ENCODE results near the gene ZDHHC3.

The ZDHHC3 gene, protein sequence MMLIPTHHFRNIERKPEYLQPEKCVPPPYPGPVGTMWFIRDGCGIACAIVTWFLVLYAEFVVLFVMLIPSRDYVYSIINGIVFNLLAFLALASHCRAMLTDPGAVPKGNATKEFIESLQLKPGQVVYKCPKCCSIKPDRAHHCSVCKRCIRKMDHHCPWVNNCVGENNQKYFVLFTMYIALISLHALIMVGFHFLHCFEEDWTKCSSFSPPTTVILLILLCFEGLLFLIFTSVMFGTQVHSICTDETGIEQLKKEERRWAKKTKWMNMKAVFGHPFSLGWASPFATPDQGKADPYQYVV

GRCh38 chr3:44976002-44976815, at the start of gene ZDHHC3, which contains the start of gene EXOSC7:
Gene ZDHHC3, minus strand, starts transcription at chr3:44976174. Its CDS starts 16,738 bp downstream, at chr3:44959436.
Gene EXOSC7, plus strand, starts transcription at chr3:44976244. Its CDS starts 34 bp downstream, at chr3:44976278.
- FAIRE-seq = peak; percentile 90
- DNase-seq (ENCODE audit: low spot score) = peak; percentile 96

GRCh38 chr3:45024542-45025255, 48.7 kb upstream of the ZDHHC3 start:
- FAIRE-seq = no peak
- no peak for DNase-seq (ENCODE audit: low spot score)

GRCh38 chr3:45023675-45024074, 47.7 kb upstream of the ZDHHC3 start:
- DNase-seq (ENCODE audit: low spot score) = no peak
- no peak for FAIRE-seq

DNA sequence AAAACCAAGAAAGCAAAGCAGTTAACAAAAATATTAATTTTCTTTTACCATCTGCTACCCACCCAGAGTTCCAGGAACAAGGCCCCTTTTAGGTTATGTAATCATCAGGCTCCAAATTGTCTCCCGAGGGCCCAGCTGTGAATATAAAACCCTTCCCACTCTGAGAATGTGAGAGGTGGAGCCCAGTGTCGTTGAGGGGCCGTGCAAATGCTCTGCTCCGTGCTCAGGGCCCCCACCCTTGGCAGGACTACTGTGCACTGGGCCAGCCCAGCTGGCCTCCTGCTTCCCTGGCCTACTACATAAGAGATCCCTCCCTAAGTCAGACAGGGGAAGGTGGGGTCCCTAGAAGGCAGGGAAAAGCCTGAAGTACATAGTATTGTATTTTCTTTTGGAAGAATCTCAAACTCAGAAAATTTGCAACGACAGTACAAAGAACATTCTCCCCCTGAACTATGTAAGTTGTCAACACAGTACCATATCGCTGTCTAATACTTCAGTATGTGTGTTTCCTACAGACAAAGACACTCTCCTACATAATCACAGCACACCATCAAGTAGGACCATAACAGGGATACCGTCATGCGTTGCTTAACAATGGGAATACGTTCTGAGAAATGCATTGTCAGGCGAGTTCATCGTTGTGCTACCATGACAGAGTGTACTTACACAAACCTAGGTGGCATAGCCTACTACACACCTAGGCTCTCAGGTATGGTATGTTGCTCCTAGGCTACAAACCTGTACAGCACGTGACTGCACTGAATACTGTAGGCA, 45.7 kb upstream of the ZDHHC3 start:
- no peak for DNase-seq (ENCODE audit: low spot score)
- FAIRE-seq = peak; percentile 63

DNA sequence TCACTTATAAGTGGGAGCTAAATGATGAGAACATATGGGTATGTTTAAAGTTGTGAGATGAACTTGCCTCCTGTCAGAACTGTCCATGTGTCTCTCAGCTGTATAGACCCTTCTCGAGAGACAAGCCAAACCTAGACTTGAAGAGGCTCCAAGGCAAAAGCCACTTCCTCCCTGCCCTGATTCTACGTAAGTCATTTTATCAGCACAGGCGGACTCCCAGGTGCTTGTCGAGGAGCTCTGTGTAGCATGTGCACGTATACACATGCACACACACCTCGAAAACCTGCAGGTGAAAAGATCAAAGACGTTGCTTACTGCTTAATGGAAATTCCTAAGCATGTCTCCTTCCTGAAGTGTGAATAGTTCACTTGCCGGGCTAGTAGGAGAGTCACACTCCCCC, 44.6 kb upstream of the ZDHHC3 start:
- DNase-seq (ENCODE audit: low spot score) = no peak
- no peak for FAIRE-seq

GRCh38 chr3:45017821-45018220, 41.8 kb upstream of the ZDHHC3 start:
- no peak for FAIRE-seq
- no peak for DNase-seq (ENCODE audit: low spot score)

DNA sequence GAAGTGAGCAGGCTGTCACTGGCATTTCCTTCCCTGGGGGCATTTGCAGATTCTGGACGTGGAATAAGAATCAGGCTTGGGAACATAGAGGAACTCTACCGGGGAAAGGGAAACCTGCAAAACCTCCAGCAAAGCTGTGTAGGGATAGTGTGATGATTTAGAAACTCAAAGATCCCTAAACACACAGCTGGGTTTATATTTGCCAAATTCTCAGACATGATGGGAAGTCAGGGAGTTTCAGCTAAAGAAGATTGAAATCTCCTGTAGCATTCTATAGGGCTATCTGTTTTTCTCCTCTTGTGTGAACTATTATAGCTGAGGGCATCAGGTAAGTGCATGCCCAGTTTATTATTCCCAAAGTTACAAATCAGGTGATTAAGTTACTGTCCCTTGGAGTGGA, 40.9 kb upstream of the ZDHHC3 start:
- FAIRE-seq = no peak
- DNase-seq (ENCODE audit: low spot score) = no peak

DNA sequence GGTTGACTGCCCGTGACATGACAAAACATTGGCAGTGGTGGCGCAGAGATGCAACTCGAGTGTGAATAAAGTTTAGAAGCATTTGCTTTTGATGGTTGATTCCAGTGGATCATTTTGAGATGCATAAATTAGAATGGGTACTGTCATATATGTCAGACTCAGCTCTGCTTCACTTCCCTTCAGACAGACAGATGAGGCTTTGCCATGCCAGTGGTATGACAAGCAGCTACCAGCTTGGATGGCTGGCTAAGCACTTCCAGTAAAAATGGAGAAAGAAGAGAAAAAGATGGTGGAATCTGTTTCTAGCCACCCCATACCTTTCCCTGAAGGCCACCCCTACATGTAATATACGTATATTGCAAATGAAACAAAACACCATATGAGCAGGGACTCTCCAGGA, 36.6 kb upstream of the ZDHHC3 start:
- no peak for FAIRE-seq
- no peak for DNase-seq (ENCODE audit: low spot score)

DNA sequence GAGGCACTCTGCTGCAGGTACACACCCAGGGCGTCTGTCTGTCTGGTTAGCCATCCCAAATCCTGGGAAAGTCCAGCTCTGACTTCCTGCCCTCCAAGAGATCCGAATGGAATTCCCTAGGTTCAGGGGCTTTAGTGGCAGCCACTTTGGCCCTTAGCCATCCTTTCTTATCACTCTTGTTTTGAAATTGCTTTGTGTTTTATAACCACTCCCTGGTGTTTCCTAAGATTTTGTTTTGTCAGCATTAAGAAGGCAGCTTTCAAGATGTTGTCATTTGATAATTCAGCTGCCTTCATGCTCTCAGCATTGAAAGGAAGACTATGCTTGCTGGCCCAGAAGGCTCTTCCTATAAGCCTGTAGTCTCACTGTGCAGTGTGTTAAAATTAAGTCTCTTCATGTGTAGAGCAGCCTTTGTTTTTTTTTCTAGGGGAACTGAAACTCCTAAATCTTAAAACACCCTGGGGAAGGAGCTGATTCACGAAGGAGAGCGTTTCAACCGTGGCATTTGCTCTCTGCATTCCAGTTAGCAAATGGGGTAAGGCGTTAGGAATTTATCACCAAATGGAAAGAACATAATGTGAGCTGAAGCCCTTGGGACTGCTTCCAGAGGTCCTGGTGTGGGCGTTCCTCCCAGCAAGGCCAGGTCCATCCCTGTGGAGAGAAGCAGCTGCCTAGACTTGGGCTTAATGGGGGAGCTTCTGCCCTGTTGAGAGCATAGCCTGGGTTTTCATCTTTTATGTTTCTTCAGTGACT, 36.0 kb upstream of the ZDHHC3 start:
- peak; percentile 56 for DNase-seq (ENCODE audit: low spot score)
- no peak for FAIRE-seq

DNA sequence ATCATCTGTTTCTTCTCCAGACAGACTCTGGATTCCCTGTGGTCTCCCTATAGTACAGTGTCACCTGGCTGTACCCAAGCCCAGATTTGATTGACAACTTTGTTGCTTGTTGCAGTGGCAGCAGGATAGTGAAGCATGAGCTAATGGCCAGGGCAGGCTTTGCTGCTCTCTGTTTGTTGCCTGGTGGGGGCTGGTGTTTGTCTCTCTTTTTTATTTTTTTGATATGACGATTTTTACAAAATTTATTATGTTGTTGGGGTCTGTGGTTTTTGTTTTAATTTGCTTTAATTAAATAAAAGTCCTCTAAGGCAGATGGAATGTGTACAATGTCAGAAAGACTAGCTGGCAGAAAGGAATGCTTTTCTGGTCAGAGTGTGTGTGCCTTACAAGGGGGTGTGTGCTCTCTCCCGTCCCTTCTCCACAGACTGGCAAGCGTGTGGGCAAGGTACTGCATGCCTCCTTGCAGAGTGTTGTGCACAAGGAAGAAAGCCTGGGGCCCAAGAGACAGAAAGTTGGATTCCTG, 34.9 kb upstream of the ZDHHC3 start:
- DNase-seq (ENCODE audit: low spot score) (peak; percentile 70), FAIRE-seq (no peak)

GRCh38 chr3:45009868-45010267, 33.9 kb upstream of the ZDHHC3 start:
- DNase-seq (ENCODE audit: low spot score) (no peak), FAIRE-seq (no peak)

DNA sequence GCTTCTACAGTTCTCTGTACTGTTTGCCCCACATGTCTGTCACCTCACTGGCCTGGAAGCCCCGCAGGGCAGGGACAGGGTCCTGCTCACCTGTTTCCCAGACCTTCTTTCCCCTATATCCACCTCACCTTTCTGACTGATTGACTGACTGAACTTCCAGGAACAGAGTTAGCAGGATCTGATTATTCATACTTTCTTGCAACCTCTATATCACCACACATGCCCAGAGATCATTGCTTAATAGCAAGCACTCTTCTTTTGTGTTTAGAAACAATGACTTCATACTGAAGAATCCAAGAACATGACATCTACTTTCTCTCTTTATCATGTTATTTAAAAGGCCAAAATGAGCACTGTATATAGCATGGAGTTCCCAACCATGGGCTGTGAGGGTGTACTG, 32.1 kb upstream of the ZDHHC3 start:
- no peak for FAIRE-seq
- no peak for DNase-seq (ENCODE audit: low spot score)

DNA sequence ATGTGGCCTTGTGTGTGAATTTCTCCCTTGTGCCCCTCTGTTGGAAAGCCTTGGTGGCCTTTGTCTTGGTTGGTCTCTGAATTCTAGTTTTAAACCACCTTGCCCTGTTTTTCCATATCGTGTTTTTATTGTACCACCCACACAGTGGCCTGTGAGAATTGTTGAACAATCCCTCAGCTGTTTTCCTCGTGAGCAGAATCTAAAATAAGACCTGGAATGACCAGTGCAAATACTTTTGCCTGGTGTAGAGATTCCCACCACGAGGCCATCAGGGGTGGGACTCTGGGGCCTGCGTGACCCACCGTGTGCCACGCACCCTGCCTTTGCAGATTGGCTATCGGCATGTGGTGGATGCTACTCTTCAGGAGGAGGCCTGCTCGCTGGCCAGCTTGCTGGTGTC, 31.1 kb upstream of the ZDHHC3 start:
- DNase-seq (ENCODE audit: low spot score) = no peak

GRCh38 chr3:45003859-45004258, 27.9 kb upstream of the ZDHHC3 start:
- FAIRE-seq = no peak
- no peak for DNase-seq (ENCODE audit: low spot score)

More for the DNA sequence above, 31.1 kb upstream of the ZDHHC3 start:
- no peak for FAIRE-seq

- DNase-seq (ENCODE audit: low spot score) (no peak), FAIRE-seq (no peak)
Observed at GRCh38 chr3:45003406-45003805, 27.4 kb upstream of the ZDHHC3 start.

- FAIRE-seq (no peak), DNase-seq (ENCODE audit: low spot score) (no peak)
Observed at GRCh38 chr3:45002720-45003119, 26.7 kb upstream of the ZDHHC3 start.

DNA sequence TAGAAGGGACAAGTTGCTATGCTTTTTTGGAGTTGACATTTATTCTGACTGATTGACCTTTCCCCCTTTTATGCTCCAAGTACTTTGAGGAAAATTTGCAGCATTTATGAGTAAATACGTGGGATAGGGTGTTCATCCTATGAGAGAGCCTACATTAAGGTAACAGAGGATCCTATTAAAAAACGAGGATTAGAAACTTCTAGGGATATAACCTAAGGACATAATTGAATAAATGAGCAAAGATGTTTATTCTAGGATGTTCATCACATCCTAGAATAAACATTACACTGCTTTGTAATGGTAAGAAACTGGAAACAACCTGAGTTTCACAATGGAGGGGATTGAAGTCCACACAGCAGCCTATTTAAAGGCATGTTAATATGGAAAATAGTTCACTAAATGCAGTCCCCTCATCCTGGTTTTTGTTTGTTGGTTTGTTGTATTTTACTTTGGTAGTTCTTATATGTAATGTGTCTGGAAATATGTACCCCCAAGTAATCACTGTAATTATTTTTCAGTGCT, 26.2 kb upstream of the ZDHHC3 start:
- DNase-seq (ENCODE audit: low spot score) (no peak), FAIRE-seq (no peak)

DNA sequence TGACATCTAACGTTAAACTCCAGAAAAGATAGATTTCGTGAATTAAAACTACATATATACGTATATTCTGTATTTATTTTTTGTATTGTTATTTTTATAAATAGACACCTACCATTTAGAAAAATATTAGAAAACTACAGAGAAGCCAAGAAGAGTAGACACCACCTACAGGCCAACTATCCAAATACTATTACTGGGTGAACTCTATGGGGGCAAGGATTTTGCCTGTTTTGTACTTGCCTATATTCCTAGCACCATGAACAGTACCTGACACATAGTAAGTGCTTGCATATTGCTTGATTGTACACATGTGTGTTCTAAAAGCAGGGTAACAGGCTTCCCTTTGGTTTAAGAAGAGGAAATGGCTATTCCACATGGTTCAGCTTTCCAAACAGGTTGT, 25.8 kb upstream of the ZDHHC3 start:
- DNase-seq (ENCODE audit: low spot score) = no peak
- no peak for FAIRE-seq

DNA sequence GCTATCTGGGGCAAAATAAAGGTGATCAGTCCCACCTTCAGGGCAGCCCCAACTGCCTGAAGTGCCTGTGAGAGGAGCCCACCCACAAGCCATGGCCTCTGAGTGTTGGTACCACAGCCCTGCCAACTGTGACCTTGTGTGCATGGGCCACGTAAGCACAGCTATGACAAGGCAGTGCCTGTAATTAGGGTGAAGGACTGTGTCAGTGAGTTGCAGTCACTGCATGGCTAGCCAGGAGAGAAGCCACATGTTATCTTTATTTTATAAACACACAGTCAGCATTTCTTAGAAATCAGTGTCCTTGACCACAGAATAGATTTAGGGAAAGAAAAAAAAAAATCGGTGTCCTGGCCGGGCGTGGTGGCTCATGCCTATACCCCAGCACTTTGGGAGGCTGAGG, 24.8 kb upstream of the ZDHHC3 start:
- DNase-seq (ENCODE audit: low spot score) = no peak

DNA sequence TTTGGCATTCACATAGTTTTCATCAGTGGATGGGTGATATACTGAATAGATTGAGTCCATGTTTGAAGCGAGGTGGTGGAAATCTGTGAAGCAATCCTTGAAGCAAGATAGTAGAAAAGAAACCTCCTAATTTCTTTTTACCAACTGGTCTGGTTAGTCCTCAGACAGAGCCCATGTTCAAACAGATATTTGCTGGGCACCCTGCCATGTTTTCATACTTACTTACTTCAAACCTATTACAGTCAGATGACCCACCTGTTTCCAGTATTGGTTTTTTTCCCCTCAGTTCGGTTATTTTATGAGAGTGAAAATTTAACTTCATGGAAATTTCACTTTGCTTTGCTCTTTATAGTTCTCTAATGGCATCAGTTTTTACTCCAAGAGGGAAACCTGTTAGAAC, 23.8 kb upstream of the ZDHHC3 start:
- no peak for FAIRE-seq
- DNase-seq (ENCODE audit: low spot score) = no peak

More for the DNA sequence above, 24.8 kb upstream of the ZDHHC3 start:
- no peak for FAIRE-seq

Measured in urothelium cell line (cell line).